Measurements from ENCODE around the gene ATP5IF1. TPM values are rescaled to one million over a fixed set of nuclear protein-coding genes. Genes with fewer than 3 reads are reported as not detected.

ATP5IF1 gene
- total and polyA plus RNA-seq, 10 of the 15 experiments (the other 5 are each of a cell fraction or from before 2014, with no cell fraction given) = 253 to 1,210 (median 418) TPM

DNA sequence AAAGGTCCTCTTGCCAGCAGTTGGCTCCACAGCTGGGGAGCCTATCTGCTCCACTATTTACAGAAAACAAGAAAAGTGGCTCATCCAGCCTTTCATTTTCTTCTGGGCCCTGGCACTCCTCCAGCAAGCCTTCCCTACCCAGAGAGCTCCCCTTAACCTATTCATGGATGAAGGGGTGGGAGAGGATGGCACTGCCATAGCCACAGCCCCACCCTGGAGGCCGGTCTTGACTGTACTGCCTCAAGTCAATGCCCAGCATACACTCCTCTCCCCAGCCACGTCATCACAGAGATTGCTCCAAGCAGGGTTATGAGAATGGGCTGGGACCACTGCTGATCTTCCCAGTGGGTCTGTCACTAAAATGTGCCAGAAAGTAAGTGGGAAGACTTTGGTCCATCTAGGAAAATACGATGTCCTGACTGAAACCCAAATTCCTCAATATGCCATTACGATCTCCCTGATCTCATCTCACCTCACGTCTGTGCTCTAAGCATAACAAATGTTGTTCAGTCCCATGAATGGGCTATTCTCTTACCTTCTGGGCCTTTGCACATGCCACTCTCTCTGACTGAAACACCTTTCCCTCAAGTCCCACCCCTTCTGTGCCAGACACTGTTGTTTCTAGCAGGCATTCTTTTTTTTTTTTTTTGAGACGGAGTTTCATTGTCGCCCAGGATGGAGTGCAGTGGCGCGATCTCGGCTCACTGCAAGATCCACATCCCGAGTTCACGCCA, 38.1 kb upstream of the ATP5IF1 start:
- TF ChIP-seq, protein P1, sequence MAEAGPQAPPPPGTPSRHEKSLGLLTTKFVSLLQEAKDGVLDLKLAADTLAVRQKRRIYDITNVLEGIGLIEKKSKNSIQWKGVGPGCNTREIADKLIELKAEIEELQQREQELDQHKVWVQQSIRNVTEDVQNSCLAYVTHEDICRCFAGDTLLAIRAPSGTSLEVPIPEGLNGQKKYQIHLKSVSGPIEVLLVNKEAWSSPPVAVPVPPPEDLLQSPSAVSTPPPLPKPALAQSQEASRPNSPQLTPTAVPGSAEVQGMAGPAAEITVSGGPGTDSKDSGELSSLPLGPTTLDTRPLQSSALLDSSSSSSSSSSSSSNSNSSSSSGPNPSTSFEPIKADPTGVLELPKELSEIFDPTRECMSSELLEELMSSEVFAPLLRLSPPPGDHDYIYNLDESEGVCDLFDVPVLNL (IDR thresholded peaks at IDR 0.05; ENCODE audit: low read depth, low read length) = no peak
- no peak for TF ChIP-seq MXI1 (IDR thresholded peaks at IDR 0.05; ENCODE audit: low read depth, low read length)
- TF ChIP-seq ATF3 (IDR thresholded peaks at IDR 0.05; ENCODE audit: borderline replicate concordance, extremely low read depth, low read depth, low read length) = no peak
- no peak for TF ChIP-seq IKZF2 (IDR thresholded peaks at IDR 0.05)
- no peak for TF ChIP-seq NRF1 (conservative IDR thresholded peaks at IDR 0.05; ENCODE audit: low read depth, low read length)
- TF ChIP-seq ETV6 (conservative IDR thresholded peaks at IDR 0.05 in 1 of 2, IDR thresholded peaks at IDR 0.05 in 1 of 2; ENCODE audit: borderline replicate concordance in 1 of 2, low read depth in 1 of 2) = no peak
- SMC1A ChIA-PET (ENCODE audit: uncharacterized antibody, unreplicated experiment) = interaction anchor here (0.6 to 22.7 kb wide), 3 partner anchors 26 to 800 kb away, joined by 3 to 445 read pairs (median 74); partner anchors contain the start of gene EYA3
- Histone ChIP-seq H3K4me2 (ENCODE audit: control insufficient read depth, insufficient read depth) (no peak overlapping the region), H3K27ac (ENCODE audit: control insufficient read depth, insufficient read depth) (no peak overlapping the region), H3K4me3 (no peak overlapping the region), H3K9ac (ENCODE audit: control insufficient read depth, insufficient read depth, low read length) (no peak overlapping the region), H4K20me1 (ENCODE audit: control insufficient read depth, insufficient read depth) (no peaks in the 10 kb centered on the region), H3K4me1 (ENCODE audit: control insufficient read depth, insufficient read depth, low read length) (peaks cover 44% of the 10 kb centered on the region), H3K79me2 (ENCODE audit: control insufficient read depth, insufficient read depth, low read length) (no peaks in the 10 kb centered on the region), H3K36me3 (ENCODE audit: control insufficient read depth in 2 of 2, insufficient read depth in 2 of 2, low read length in 1 of 2) (peaks cover 19 to 21% of the 10 kb centered on the region in 2 experiments), H2AFZ (ENCODE audit: control insufficient read depth, low read depth, low read length) (no peak overlapping the region), H3K27me3 (replicated peaks in 1 of 2; ENCODE audit: control insufficient read depth in 2 of 2, insufficient read depth in 2 of 2, low read length in 1 of 2) (no peaks in the 10 kb centered on the region), H3K9me3 (replicated peaks; ENCODE audit: control insufficient read depth, insufficient read depth, low read length) (peaks cover 2% of the 10 kb centered on the region; the same call in 2 of the 3 replicates)
- ATAC-seq = no peak
- FAIRE-seq = no peak
- POLR2A ChIA-PET = interaction anchor here (0.6 to 5.7 kb wide), 5 partner anchors 14 to 88 kb away, joined by 3 to 64 read pairs (median 6); partner anchors contain the start of gene PTAFR
- CTCF ChIA-PET = interaction anchor here (0.6 to 3.7 kb wide), 5 partner anchors 11 to 106 kb away, joined by 3 to 15 read pairs (median 8); no protein-coding TSS in a partner anchor
- WGBS (ENCODE audit: insufficient coverage, insufficient replicate concordance, low lambda C conversion rate, missing lambda C conversion rate) = 97% methylated on average over 5 of the region's 12 CpGs
- in situ Hi-C loops (cut with MboI) (no loop called here), intact Hi-C loops (cut with micrococcal nuclease; ENCODE audit: unreplicated experiment) (no loop called here)
- no TSS peak for BruUV-seq (replicated peaks)
- DNase-seq (ENCODE audit: low read depth, low spot score) = no peak
- RAD21 ChIA-PET (ENCODE audit: unreplicated experiment) = interaction anchor here (0.6 to 6.1 kb wide), 4 partner anchors 23 to 85 kb away, joined by 3 to 68 read pairs (median 5); partner anchors contain the start of gene PTAFR
